Neural crest cell (in vitro differentiated cells): ENCODE results near the gene RASSF1. TPM values are rescaled to one million over a fixed set of nuclear protein-coding genes. Genes with fewer than 3 reads are reported as not detected.

Experiments
- DNase-seq: peaks from one replicate; pipeline ENCODE4 v3.0.0; 2021; ENCODE audit warnings: low read depth, mixed read lengths, low spot score
- H3K27ac Mint-ChIP-seq: one replicate; pipeline ENCODE4 v1.8.0; 2021; ENCODE audit warnings: mild to moderate bottlenecking, mixed read lengths; ENCODE audit not compliant: unreplicated experiment
- H3K27me3 Mint-ChIP-seq: 2 replicates; pipeline ENCODE4 v1.8.0; 2021; ENCODE audit warnings: low read depth, mild to moderate bottlenecking, mixed read lengths
- H3K36me3 Mint-ChIP-seq: 2 replicates; pipeline ENCODE4 v1.8.0; 2021; ENCODE audit warnings: low read depth, mild to moderate bottlenecking, mixed read lengths
- H3K4me1 Mint-ChIP-seq: 2 replicates; pipeline ENCODE4 v1.8.0; 2021; ENCODE audit warnings: mixed read lengths
- H3K4me3 Mint-ChIP-seq: one replicate; pipeline ENCODE4 v1.8.0; 2021; ENCODE audit warnings: mild to moderate bottlenecking, mixed read lengths
- H3K9me3 Mint-ChIP-seq: 2 replicates; pipeline ENCODE4 v1.8.0; 2021; ENCODE audit warnings: mixed read lengths
- total RNA-seq: library from RNA; stranded (reverse); gene quantifications from 2 replicates; pipeline ENCODE4 v1.2.1, GENCODE V29; 2021
- TF ChIP-seq, protein P1 (sequence below): fragments of 200-600 bp; sonication (generic); conservative IDR thresholded peaks from 2 replicates; pipeline ENCODE4 v1.5.0; 2021; ENCODE audit warnings: antibody characterized with exemption, mild to moderate bottlenecking

RASSF1 gene
- total RNA-seq, 1 donor from 2014 or later: 15.1 TPM

DNA sequence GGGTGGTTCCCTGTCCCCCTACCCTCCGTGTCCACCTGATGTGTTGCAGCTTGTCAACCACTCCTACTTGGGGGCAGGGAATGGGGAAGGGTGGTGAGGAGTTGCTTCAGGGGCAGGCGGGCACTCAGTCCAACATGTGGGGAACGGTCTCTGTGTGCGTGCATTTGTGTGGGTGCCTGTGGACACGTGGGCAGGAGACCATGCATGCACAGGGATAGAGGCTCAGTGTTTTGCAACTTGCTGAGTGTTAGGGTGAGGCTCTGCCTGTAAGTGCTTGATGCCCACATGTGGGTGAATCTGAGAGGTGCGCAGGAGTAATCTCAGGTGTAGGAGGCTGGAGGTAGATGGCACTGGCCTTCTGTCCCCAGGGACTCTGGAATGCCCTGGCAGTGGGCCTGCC is 43.1 kb upstream of the RASSF1 start:
- no peak for DNase-seq
- Mint-ChIP-seq H3K27me3 (no peaks in the 10 kb centered on the region), H3K36me3 (no peaks in the 10 kb centered on the region), H3K9me3 (no peaks in the 10 kb centered on the region), H3K4me3 (no peak overlapping the region), H3K27ac (no peak overlapping the region), H3K4me1 (peaks cover 10% of the 10 kb centered on the region)
- TF ChIP-seq, protein P1, sequence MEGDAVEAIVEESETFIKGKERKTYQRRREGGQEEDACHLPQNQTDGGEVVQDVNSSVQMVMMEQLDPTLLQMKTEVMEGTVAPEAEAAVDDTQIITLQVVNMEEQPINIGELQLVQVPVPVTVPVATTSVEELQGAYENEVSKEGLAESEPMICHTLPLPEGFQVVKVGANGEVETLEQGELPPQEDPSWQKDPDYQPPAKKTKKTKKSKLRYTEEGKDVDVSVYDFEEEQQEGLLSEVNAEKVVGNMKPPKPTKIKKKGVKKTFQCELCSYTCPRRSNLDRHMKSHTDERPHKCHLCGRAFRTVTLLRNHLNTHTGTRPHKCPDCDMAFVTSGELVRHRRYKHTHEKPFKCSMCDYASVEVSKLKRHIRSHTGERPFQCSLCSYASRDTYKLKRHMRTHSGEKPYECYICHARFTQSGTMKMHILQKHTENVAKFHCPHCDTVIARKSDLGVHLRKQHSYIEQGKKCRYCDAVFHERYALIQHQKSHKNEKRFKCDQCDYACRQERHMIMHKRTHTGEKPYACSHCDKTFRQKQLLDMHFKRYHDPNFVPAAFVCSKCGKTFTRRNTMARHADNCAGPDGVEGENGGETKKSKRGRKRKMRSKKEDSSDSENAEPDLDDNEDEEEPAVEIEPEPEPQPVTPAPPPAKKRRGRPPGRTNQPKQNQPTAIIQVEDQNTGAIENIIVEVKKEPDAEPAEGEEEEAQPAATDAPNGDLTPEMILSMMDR: no peak

DNA sequence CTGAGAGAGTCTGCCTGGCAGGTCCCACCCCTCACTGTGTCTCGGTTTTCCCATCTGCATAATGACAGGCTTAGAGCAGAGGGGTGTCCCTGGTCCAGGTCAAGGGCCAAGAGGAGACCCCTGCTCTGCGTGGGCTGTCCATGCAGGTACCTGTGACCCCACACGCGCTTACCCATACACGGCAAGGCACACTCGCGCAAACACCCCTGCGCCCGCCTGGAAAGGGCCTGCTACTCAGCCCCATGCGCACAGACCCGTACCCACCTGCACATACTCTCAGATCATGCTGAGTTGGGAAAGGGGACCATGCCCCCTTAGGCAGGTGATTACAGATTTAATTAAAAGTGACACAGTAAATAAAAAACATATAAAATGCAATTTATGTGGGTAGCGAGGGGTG is 42.1 kb upstream of the RASSF1 start:
- DNase-seq: no peak
- TF ChIP-seq, protein P1: no peak
- Mint-ChIP-seq H3K4me1 (peaks cover 10% of the 10 kb centered on the region), H3K36me3 (no peaks in the 10 kb centered on the region), H3K9me3 (no peaks in the 10 kb centered on the region), H3K27me3 (no peaks in the 10 kb centered on the region), H3K4me3 (no peak overlapping the region), H3K27ac (no peak overlapping the region)

DNA sequence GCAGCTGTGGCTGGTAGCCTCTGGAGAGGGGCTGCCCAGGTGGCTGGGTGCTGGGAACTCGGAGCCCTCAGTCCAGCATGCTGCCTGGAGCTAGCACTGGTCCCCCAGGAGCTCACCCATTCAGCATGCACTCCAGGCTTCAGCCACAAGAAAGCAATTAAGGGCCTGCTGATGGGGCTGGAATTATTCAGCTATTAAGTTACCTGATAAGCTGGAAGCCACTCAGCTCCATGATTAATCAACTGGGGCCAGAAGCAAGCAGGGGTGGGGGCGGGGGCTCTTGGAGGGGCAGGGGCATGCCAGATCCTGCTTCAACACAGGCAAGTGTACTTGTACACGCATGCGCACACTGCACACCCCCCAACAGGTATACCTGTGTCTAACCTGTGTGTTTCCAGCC is 40.7 kb upstream of the RASSF1 start:
- no peak for DNase-seq
- TF ChIP-seq, protein P1: no peak
- H3K27me3 Mint-ChIP-seq: no peaks in the 10 kb centered on the region
- H3K9me3 Mint-ChIP-seq: no peaks in the 10 kb centered on the region
- no peak overlapping the region for H3K27ac Mint-ChIP-seq
- no peak overlapping the region for H3K4me3 Mint-ChIP-seq
- peaks cover 10% of the 10 kb centered on the region for H3K4me1 Mint-ChIP-seq
- no peaks in the 10 kb centered on the region for H3K36me3 Mint-ChIP-seq

DNA sequence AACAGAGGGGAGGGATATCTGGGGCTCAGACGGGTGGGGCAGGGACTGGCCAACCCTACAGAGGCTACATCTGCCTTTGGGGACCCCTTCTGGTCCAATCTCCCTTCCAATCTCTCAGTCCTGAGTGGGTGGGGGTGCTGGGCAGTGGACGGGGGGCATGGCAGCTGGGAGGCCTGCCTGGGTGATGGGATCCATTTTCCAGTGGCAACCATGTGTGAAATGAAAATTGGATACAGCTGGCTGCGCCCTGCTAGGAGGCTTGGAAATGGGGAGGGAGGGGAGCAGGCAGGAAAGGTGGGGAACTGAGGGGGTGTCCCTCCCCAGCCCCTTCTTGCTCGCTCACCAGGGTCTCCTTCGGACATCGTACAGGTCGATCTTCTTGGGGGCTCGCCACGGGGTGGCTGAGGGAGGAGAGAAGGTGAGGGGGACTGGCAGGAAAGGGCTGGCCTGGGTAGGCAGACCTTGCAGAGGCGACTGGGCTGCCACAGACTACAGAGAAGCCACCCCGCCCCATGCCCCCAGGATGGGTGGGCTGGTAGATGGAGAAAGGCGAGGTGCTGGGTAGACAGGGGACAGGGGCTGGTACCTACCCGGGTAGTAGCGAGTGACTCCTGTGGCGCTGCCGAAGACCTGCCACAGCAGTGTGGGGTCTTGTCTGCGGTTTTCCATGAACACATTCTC is 39.9 kb upstream of the RASSF1 start:
- Mint-ChIP-seq H3K36me3 (no peaks in the 10 kb centered on the region), H3K27ac (peak overlapping the region; percentile 71), H3K4me3 (no peak overlapping the region), H3K27me3 (no peaks in the 10 kb centered on the region), H3K9me3 (no peaks in the 10 kb centered on the region), H3K4me1 (peaks cover 10% of the 10 kb centered on the region)
- TF ChIP-seq, protein P1: no peak
- no peak for DNase-seq

DNA sequence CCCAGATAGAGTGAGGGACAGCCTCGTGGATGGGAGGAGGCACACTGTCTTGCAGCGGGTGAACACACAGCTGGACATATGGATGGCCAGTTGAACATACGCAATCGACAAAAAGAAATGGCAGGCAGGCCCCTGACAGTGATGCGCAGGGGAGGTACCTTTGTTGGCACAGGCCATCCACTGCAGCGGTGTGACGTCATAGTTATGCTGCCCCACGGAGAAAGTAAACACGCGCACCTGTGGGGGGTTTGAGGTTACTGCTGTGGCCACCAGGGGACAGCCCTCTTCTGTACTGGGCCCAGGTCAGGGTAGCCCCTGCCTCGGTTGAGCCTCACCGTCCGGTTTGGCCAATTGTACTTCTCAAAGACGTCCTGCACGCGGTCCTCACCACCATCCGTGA is 38.1 kb upstream of the RASSF1 start:
- no peak for DNase-seq
- Mint-ChIP-seq H3K4me3 (no peak overlapping the region), H3K4me1 (peaks cover 7% of the 10 kb centered on the region), H3K9me3 (no peaks in the 10 kb centered on the region), H3K27me3 (no peaks in the 10 kb centered on the region), H3K27ac (peak overlapping the region; percentile 78), H3K36me3 (no peaks in the 10 kb centered on the region)
- TF ChIP-seq, protein P1: no peak
